ENCODE results near the gene RTN4.

Gene RTN4

DNA sequence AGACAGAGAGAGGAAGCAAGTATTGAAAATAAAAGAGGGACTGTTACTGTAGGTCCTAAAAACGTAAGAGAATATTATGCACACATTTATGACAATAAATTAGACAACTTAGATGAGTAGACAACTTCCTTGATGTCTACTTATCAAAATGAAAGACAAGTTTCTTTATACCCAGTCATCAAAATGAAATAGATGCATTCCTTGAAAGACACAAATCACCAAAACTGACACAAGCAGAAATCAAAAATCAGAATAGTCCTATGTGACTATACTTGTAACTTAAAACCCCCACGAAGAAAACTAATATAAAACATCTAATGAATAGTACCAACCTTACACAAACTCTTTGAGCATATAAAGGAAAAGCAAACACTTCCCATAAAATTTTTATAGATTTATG lies 14.5 kb downstream of the RTN4 start:
- no peak overlapping the region for H3K4me3 ChIP-seq (ENCODE audit: low read depth, low read length)
- TF ChIP-seq, protein P1, sequence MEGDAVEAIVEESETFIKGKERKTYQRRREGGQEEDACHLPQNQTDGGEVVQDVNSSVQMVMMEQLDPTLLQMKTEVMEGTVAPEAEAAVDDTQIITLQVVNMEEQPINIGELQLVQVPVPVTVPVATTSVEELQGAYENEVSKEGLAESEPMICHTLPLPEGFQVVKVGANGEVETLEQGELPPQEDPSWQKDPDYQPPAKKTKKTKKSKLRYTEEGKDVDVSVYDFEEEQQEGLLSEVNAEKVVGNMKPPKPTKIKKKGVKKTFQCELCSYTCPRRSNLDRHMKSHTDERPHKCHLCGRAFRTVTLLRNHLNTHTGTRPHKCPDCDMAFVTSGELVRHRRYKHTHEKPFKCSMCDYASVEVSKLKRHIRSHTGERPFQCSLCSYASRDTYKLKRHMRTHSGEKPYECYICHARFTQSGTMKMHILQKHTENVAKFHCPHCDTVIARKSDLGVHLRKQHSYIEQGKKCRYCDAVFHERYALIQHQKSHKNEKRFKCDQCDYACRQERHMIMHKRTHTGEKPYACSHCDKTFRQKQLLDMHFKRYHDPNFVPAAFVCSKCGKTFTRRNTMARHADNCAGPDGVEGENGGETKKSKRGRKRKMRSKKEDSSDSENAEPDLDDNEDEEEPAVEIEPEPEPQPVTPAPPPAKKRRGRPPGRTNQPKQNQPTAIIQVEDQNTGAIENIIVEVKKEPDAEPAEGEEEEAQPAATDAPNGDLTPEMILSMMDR (IDR thresholded peaks at IDR 0.05; ENCODE audit: low read depth, low read length, missing control alignments), result no peak
- DNase-seq (ENCODE audit: low read depth), result no peak

DNA sequence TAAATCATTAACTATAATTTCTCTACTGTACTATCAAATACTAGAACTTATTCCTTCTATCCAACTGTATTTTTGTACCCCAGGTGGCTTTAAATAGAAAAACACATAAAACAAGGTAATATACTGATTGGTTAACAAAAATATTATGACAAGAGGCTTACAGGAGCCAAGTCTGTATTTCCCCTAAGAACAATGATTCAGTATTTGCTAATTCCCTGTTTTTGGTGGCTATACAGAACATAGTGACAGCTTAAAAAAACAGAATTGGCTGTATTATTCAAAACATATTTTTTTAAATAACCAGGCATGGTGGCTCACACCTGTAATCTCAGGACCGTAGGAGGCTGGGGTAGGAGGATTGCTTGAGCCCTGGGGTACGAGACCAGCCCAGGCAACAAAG lies 16.3 kb downstream of the RTN4 start:
- DNase-seq (ENCODE audit: low read depth), result no peak
- H3K4me3 ChIP-seq (ENCODE audit: low read depth, low read length), result no peak overlapping the region
- TF ChIP-seq, protein P1 (IDR thresholded peaks at IDR 0.05; ENCODE audit: low read depth, low read length, missing control alignments), result no peak

DNA sequence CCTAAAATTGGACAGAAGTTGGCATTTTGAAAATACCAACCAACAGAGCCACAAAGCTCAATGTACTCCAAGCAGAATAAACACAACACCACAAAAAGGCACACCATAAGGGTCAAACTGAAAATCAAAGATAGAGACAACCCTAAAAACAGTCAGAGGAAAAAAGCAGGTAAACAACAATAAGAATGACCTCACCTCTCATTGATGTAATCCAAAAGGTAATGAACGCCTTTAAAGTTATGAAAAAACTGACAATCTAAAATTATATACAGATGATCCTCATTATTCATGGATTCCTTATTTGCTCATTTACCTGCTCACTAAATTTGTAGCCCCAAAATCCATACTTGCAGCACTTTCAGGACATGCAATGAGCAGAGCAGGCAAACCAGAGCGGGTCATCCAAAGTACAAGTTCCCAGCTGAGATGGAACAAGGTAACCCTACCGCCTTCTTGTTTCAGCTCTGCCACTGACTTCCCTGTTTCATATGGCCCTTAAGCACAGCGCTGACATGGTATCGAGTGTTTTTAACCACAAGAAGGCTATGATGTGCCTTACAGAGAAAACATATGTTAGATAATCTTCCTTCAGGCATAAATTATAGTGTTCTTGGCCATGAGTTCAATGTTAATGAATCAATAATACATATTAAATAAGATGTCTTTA lies 17.0 kb downstream of the RTN4 start:
- TF ChIP-seq, protein P1 (IDR thresholded peaks at IDR 0.05; ENCODE audit: low read depth, low read length, missing control alignments), result no peak
- DNase-seq (ENCODE audit: low read depth), result peak; percentile 75
- H3K4me3 ChIP-seq (ENCODE audit: low read depth, low read length), result no peak overlapping the region

DNA sequence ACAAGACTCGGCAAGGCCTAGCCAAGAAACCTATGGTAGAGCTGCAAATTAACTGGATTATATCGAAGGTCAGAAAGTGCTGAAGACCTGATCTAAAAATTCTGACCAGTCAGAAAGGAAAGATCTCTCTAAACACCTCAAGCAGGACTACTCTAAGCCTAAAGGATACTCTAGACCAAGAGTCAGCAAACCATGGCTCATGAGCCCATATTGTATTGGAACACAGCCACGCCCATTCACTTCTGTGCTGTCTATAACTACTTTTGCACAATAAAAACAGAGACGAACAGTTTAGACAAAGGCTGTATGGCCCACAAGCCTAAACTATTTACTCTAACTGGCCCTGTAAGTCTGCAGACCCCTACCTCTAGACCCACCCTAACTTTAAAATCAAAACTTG lies 18.7 kb downstream of the RTN4 start:
- TF ChIP-seq, protein P1 (IDR thresholded peaks at IDR 0.05; ENCODE audit: low read depth, low read length, missing control alignments), result no peak
- H3K4me3 ChIP-seq (ENCODE audit: low read depth, low read length), result no peak overlapping the region
- no peak for DNase-seq (ENCODE audit: low read depth)

DNA sequence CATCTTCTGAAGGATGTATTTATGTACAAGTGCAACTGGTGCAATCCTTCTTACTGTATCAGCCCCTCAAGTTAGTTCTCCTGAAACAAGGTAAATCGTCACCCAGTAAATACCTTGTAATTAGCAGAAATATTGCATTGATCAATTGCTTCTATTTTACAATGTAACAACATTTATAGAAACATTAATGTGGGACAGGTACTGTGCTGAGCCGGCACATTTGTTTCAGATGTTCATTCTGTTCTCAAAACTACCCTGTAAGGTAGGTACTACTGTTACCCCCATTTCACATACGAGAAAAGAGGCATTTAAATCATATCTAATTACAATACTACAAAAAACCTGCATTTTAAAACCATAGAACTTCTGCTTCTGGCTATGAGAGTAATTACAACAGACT lies 19.5 kb downstream of the RTN4 start:
- H3K4me3 ChIP-seq (ENCODE audit: low read depth, low read length), result no peak overlapping the region
- TF ChIP-seq, protein P1 (IDR thresholded peaks at IDR 0.05; ENCODE audit: low read depth, low read length, missing control alignments), result no peak
- no peak for DNase-seq (ENCODE audit: low read depth)

DNA sequence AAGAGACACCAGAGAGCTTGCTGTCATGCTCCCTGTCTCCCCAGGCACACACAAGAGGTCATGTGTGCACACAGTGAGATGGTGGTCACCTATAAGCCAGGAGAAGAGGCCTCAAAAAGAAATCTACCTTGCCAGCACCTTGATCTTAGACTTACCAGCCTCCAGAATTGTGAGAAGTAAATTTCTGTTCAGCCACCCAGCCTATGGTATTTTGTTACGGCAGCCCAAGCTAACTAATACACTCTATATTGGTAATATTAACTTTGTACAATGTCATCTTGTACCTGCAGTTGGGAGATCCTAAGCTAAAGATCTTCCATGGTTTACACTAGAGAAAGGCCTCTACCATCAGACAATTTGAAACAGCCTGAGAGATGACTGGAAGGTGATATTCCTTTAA lies 21.2 kb downstream of the RTN4 start:
- no peak for DNase-seq (ENCODE audit: low read depth)
- TF ChIP-seq, protein P1 (IDR thresholded peaks at IDR 0.05; ENCODE audit: low read depth, low read length, missing control alignments), result no peak
- H3K4me3 ChIP-seq (ENCODE audit: low read depth, low read length), result no peak overlapping the region

DNA sequence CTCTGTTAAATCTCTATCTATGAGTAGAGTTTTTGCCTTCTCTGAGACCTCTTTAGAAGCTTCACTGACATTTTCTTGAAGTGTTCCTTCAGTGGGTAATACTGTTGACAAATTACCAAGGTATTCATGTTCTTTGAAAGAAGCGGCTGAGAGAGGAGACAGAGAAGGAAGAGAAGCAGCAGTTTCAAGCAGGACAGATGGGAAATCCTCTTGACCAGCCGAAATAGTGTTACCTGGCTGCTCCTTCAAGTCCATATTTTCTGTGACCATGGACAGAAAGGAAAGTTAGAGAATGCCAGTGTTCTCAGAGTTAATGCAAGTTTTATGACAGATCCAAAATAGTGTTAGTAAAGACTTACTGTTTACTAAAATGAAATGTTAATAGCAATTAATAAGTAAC lies 23.0 kb downstream of the RTN4 start:
- no peak overlapping the region for H3K4me3 ChIP-seq (ENCODE audit: low read depth, low read length)
- TF ChIP-seq, protein P1 (IDR thresholded peaks at IDR 0.05; ENCODE audit: low read depth, low read length, missing control alignments), result no peak
- no peak for DNase-seq (ENCODE audit: low read depth)

All from GM12864 (cell line).